Omental fat pad (tissue), 4 donors: ENCODE measurements around the gene NOX4. TPM values are rescaled to one million over a fixed set of nuclear protein-coding genes. Genes with fewer than 3 reads are reported as not detected.

ENCODE experiments used
- ATAC-seq: fragments of 150-250 bp; one replicate; pipeline ENCODE4 v1.9.1; 2016; ENCODE audit warnings: mild to moderate bottlenecking, moderate library complexity; ENCODE audit not compliant: low FRiP score
- DNase-seq: peaks from one replicate; pipeline ENCODE4 v3.0.0-alpha.2; 2019; ENCODE audit warnings: low spot score
- total RNA-seq, 4 donors: library from RNA; depleted of rRNA; stranded (reverse); fragments of >200 nt; gene quantifications; one replicate each; pipeline ENCODE4 v1.1.0, GENCODE V29; 2016
- TF ChIP-seq, protein P1 (sequence below), 3 donors: fragments of 450-650 bp; IDR thresholded peaks; one replicate each; pipeline ENCODE4 v1.5.1; 2016 to 2017; ENCODE audit warnings: antibody characterized with exemption in 3 of 3, mild to moderate bottlenecking in 3 of 3, moderate library complexity in 2 of 3

NOX4 gene
- 10 to 100 TPM in 2 of 4 donors, 1 to 10 TPM in 2; 2.6 to 36.3 (median 21.4) TPM for total RNA-seq

DNA sequence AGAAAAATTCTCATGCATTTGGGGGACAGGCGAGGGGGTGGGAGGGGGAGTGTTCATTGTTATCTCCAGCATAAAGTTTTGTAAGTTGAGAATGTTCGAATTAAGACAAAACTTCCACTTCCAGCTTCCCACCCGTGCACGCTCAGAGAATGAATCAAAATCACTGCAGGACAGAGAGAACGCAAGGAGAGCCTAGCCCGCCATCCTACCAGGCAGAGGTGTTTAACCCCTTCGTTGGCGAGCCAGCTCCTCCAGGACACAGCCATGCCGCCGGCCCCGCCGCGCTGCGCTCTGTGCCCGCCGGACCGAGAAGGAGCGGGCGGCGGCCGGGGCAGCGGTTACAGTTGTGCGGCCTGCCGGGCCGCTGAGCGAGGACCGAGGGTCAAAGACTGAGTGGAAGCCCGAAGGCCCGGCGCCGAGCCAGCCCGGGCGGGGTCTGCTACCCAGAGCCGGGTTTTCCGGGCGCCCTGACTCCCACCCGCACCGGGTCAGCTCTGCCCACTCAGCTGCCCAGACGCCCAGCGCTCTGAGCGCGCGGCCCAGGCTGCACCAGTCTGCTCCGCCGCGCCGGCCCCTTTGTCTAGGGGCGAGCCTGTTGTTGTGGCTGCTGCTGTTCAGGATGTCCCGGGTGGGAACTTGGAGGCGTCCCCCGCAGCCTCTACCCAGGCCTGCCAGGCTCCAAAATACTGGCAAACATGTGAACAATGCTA, at the start of gene NOX4:
NOX4 (minus strand) TSS at position 395 of the 710 bp plus-strand sequence; CDS start at position 266, 129 bp downstream.
- no peak for DNase-seq

DNA sequence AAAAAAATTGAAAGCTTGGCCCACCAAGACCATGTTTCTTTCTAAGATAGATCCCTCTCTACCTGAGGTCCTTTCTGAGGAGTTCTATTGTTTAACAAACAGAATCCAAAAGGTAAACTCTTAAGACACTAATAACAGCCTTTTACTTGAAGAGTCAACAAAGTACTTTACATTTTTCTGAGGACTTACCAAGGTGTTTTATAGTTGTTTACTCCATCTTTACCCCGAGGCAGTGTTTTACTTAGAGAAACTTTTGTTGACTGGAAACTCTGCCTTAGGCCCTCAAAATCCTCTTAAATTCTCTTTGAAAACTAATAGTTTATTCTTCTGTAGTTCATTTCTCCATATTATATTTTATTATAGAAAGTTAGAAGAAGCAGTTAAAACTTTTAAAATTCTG, 49.7 kb upstream of the NOX4 start:
- ATAC-seq (no peak), DNase-seq (no peak)
- TF ChIP-seq, protein P1, sequence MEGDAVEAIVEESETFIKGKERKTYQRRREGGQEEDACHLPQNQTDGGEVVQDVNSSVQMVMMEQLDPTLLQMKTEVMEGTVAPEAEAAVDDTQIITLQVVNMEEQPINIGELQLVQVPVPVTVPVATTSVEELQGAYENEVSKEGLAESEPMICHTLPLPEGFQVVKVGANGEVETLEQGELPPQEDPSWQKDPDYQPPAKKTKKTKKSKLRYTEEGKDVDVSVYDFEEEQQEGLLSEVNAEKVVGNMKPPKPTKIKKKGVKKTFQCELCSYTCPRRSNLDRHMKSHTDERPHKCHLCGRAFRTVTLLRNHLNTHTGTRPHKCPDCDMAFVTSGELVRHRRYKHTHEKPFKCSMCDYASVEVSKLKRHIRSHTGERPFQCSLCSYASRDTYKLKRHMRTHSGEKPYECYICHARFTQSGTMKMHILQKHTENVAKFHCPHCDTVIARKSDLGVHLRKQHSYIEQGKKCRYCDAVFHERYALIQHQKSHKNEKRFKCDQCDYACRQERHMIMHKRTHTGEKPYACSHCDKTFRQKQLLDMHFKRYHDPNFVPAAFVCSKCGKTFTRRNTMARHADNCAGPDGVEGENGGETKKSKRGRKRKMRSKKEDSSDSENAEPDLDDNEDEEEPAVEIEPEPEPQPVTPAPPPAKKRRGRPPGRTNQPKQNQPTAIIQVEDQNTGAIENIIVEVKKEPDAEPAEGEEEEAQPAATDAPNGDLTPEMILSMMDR (IDR thresholded peaks at IDR 0.05) = no peak

More for the DNA sequence above, at the start of gene NOX4:
- ATAC-seq = peak; percentile 83
- TF ChIP-seq, protein P1 (IDR thresholded peaks at IDR 0.05) = no peak

DNA sequence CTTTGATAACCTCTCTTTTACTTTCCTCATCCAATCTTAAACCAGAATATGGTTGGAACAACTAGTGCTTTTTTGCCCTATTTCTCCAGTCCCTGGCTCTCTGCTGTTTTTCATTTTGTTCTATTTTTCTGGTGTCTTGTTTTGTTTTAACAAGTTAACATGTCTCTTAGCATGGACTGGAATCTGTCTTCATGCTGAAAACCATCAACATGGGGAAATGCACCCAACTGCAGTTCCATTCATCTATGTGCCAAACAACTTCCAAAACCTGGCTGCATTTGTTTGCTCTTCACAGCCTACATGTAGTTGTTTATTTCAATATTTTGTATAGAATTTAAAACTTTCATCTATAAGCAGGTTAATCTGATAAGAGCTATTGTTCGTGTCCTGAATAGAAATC, 46.8 kb upstream of the NOX4 start:
- no peak for ATAC-seq

DNA sequence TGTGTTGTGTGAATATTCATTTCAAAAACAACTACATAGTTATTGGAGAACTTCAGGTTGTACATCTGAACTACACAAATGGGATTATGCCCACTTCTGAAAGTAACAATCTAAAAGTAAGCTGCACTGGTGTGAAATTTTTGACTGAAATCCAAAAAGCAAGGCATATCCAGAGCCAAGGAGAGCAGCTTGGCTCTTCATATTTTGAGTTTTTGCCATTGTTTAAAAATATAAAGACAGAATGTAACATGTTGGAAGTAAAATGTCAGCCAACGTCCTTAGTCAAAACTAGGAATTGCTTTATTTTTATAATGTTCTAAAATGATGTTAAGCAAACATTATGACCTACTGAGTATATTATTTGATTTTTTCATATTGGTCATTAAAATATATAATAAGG, 45.8 kb upstream of the NOX4 start:
- no peak for ATAC-seq
- TF ChIP-seq, protein P1 (IDR thresholded peaks at IDR 0.05) = no peak
- no peak for DNase-seq

More for the DNA sequence above, 46.8 kb upstream of the NOX4 start:
- TF ChIP-seq, protein P1 (IDR thresholded peaks at IDR 0.05) = no peak
- no peak for DNase-seq

DNA sequence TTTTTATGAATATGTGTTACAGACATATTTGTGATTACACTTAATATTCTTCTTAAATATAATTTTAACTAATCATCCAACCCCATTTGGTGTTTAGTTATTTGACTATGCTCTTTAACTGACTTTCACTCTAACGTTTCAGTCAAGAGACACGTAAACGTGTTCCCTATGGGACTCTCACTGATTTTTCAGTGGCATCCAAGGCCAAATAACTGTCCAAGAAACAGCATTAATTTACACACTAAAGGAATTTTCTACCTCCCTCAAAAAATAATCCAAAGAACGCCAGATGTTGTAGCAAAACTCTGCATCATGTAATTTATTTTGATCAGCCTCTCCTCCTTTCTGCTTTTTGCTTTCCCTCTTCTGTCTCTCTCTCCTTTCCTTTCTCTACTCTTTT, 44.0 kb upstream of the NOX4 start:
- DNase-seq (no peak), ATAC-seq (no peak)
- TF ChIP-seq, protein P1 (IDR thresholded peaks at IDR 0.05) = no peak

DNA sequence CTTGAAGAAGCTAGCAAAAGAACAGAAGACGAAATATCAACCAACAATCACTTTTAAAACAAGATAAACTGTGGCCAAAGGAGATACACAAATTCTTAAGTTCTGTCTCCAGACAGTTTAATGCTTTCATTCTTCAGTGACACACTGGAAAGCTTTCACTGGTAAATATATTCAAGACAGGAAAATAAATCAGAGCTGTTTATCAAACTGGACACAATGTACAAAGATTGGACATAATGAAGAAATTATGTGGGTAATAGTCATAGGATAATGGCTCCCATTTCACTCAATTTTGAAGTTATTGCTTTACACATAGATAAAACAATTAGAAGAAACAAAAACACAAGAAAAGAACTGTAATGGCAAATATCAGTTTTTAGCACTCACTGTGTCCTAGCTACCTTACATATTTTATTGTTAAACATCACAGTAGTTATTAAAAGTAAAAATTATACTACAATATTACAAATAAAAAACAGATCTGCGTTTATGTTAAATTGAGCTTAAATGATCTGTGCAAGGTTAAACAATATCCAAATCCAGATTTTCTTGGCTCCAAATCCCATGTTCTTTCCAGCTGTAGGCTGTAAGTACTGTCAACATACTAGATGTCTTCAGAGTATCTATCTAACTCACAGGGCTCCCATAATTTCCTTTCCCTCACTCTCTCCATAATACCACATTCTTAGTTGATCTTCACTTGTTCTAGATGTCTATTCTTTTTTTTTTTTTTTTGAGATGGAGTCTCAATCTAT, 38.6 kb upstream of the NOX4 start:
- TF ChIP-seq, protein P1 (IDR thresholded peaks at IDR 0.05) = no peak
- DNase-seq (no peak), ATAC-seq (no peak)
